Suppressor macrophage (primary cell): ENCODE measurements around the gene PCBP3.
"Not testable (repeated sequence)": the region's sequence is repeated elsewhere in the genome, so short reads cannot be mapped to it uniquely, and the experiment has no call there.

Experiments used
- DNase-seq, 4 experiments: peaks; one replicate each; pipeline ENCODE4 v3.0.0-alpha.2; 2020 to 2022

Gene PCBP3

DNA sequence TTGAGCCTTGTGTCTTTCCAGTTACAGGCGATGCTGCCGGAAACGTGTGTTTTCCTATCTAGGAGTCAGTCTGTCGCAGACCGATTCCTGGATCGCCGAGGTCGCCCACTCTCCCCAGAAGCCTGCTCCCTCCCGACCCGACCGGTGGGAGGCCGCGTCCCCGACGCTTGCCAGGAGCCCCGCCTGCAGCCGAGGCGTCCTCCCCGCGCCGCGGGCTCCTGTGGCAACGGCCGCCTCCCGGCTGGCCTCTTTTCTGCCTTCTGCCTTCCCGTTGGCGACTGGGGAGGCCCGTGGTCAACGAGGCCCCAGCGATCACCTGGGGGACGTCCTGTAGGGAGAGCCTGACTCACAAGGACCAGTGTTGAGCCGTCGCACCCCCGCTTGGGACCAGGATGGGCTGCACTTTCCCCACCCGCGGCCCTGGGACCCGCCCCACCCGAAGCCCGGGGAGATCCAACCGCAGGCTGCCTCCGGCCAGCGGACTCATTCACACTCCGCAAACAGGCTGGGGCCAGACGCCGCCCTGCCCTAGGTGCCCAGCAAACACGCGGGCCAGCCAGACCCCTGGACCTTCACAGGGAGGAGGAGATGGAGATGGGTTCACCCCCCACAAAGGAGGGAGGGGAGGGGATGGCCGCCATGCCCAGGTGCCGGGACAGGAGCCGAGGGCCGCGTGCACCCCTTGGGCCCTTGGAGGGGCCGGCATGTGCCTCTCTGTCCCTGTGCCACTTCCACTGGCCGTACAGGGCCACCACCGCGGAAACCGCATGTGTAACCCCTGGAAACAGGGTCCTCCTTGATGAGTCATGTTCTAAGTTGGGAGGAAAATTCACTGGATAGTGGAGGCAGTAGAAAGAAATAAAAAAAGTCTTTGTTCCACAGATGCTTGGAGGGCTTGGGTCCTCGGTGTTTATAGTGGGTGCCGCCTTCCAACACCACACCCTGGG, 330.8 kb downstream of the PCBP3 start:
- peak in 3 of 4 experiments; percentile 31 to 47 (median 34) for DNase-seq

DNA sequence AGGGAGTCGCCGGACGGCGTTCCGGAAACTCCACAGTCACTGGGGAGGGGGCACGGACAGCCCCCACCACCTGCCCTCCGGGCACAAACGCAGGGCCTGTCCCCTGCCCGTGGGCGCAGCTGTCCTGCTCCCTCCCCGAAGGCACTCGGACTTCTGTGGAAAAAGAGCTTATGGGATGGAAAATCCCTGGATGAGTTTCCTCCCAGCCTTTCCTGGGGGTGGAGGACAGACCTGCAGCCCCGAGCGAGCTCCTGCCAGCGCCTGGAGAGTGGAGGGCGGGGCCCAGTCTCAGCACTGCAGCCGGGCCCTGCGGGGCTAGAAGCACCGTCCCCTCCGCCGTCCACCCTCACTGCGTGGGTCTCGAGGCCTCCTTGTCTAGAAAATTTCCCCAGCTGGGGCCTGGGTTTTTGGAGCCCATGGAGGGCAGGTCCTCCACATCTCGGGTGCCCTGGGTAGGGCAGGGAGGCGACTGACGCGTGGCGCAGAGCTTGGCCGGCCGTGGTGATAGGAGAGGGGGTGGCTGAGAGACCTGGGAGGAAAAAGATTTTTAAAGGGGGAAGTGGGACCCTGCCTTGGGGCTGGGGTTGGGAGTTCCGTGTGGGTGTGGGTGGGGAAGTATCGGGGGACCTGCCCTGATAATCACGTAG, 331.6 kb downstream of the PCBP3 start:
- peak in 1 of 4 experiments; percentile 9 for DNase-seq

DNA sequence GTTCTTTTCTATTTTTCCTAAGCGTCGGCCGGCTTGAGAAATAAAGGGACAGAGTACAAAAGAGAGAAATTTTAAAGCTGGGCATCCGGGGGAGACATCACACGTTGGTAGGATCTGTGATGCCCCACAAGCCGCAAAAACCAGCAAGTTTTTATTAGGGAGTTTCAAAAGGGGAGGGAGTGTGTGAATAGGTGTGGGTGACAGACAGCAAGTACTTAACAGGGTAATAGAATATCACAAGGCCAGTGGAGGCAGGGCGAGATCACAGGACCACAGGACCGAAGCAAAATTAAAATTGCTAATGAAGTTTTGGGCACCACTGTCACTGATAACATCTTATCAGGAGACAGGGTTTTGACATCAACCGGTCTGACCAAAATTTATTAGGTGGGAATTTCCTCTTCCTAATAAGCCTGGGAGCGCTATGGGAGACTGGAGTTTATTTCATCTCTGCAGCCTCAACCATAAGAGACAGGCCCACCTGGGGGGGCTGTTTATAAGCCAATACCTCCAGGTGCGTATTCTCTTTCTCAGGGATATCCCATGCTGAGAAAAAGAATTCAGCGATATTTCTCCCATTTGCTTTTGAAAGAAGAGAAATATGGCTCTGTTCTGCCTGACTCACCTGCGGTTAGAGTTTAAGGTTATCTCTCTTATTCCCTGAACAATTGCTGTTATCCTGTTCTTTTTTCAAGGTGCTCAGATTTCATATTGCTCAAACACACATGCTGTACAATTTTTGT, 332.3 kb downstream of the PCBP3 start:
- DNase-seq, result not testable (repeated sequence)

DNA sequence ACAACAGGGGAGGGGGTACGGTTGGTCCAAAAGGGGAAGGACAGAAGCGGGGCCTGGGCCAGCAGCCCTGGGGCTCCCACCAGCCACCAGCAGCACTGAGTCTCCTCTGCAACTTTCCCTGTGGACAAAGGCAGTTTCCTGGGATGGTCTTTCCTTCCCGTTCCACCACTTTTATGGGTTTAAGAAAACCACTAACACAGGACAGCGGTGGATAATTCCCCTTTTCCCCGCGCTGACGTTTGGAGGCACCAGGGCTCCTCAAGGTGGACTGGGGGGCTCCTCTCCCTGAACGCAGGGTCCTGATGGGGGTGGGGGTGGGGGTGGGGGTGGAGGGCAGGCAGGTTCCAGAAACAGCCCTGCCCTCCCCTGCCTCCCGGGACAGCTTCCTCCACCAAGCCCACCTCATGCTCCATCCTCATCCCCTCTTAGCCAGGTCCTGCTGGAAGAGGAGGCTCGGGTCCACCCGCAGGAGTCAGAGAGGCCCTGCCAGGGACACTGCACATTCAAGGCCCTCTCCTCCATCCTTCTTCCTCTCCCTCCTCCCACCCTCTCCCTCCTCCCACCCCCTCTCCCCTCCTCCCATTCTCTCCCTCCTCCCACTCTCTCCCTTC, 333.3 kb downstream of the PCBP3 start:
- no peak for DNase-seq

DNA sequence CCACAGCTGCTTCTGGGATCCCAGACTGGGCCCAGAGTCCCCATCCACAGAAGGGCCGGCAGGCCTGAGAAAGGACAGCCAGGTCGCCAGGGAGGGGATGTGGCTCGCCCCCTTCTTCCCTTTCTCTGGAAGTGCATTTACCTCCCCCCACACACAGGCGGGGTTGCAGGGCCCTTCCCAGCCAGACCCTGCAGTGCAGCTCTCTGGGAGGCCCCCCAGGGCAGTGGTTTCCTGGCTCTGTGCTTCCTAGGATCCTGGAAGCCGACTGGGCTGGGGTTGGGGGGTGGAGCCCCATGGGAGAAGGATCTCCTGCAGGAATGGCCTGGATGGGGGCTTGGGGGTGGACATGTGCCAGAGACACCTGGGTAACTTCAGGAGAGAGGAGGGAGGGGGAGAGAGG, 333.9 kb downstream of the PCBP3 start:
- DNase-seq, result no peak

DNA sequence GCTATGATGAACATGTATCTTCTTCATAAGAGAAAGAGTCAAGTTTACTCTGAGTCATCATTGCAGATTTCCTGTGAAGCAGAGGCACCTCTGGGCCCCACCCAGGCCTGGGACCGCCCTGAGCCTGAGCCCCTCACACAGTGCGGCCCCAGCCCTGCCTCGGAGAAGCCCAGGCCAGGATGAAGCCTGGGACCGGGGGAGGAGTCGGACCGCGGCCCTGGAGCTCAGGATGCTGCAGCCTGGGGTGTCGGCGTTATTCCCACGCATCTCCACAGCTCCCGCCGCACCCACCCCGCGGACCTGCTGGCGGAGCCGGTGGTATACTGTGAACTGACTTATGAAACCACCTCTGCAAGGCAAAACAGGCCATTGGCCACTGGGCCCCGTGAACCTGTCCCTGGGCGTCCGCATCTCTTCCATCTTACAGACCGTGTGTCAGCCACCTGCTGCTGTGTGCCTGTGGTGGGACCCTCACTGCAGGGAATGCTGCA, 335.7 kb downstream of the PCBP3 start:
- no peak for DNase-seq

DNA sequence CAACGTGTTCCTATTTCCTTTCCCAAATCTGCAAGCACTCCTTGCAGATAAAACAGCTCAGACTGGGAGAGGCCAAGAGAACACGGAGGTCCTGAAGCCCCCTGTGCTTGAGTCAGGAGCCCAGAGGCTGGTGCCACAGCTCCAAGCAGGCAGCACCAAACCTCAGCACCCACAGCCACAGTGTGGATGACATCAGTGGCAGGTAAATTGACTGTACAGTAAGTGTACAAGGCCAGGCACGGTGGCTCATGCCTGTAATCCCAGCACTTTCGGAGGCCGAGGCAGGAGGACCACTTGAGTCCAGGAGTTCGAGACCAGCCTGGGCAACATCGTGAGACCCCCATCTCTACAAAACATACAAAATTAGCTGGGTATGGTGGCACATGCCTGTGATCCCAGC, 336.1 kb downstream of the PCBP3 start:
- no peak for DNase-seq

DNA sequence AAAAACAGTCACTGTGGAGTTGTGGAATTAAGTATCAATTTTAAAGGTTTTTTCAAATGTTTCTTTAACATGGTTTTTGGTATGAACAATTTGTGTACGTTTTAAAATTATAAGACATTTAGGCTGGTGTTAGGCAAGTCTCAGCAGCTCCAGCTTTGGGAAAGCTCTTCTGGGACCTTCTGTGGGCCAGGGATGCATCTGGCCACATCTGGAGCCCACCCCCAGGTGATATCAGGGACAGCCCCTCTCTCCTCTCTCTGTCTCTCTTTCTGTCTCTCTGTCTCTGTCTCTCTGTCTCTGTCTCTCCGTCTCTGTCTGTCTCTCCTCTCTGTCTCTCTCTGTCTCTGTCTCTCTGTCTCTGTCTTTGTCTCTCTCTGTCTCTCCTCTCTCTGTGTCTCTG, 336.7 kb downstream of the PCBP3 start:
- no peak for DNase-seq

DNA sequence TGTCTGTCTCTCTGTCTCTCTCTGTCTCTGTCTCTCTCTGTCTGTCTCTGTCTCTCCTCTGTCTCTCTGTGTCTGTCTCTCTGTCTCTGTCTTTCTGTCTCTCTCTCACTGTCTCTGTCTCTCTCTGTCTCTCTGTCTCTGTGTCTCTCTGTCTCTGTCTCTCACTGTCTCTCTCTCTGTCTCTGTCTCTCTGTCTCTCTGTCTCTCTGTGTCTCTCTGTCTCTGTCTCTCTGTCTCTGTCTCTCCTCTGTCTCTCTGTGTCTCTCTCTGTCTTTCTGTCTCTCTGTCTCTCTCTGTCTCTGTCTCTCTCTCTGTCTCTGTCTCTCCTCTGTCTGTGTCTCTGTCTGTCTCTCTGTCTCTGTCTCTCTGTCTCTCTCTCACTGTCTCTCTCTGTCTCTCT, 337.2 kb downstream of the PCBP3 start:
- DNase-seq, result no peak

DNA sequence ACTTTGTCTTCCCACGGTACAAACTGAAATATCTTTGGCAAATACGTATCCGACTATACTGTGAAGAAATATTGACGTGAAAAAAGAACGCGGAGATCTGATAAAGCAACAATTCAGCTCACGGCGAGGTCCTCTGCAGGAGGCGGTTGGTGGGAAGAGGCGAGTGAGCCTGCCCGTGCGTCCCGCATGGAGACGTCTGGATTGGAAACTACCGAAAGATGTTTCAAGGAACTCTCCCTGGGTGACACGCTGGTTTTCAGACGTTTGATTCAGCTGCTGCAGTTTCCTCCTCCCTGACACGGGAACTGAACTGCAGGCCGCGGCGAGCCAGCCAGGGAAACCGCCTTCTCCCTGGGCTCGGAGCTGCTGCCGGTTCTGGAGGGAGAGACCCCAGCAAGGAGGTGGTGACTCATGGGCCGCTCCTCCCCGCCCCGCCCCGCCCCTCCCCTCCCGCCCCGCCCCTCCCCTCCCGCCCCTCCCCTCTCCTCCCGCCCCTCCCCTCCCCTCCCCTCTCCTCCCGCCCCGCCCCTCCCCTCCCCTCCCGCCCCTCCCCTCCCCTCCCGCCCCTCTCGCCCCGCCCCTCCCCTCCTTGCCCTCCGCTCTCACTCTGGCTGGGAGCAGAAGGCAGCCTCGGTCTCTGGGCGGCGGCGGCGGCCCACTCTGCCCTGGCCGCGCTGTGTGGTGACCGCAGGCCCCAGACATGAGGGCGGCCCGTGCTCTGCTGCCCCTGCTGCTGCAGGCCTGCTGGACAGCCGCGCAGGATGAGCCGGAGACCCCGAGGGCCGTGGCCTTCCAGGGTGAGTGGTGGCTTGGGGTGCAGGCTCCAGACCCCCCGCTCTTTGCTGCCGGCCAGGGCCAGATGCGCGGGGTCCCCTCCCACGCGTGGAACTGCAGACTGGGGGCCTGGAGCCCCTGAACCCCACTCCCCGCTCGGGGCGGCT, 337.9 kb downstream of the PCBP3 start, which contains the start of gene COL6A1:
COL6A1 (plus strand) TSS at position 620 of the 941 bp plus-strand sequence; CDS start at position 701, 81 bp downstream.
- peak; percentile 74 to 84 (median 77) for DNase-seq

DNA sequence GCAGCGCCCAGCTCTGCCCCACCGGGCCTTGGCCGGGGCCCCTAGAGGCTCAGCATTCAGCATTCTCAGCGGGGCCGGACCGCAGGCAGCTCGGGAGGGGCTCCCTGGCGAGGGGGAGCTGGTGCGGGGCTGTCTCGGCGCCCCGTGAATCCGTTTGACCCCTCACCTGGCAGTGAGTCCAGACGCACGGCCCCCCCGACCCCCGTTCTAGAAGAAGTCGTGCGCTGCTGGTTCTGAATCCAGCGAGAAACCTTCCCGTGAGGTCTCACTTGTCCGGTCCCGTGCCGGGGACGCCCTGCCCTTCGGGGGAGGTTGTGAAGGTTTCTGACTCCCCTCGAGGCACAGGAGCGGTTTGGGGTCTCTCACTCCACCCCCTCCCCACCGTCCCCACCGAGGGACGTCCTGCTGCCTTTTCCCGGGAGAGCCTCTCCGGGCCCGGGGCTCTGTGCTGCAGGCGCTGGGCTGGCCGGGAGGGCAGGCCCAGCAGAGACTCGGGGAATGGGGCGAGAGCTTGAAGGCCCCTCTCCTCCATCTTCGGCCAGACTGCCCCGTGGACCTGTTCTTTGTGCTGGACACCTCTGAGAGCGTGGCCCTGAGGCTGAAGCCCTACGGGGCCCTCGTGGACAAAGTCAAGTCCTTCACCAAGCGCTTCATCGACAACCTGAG, 338.7 kb downstream of the PCBP3 start:
- peak in 2 of 4 experiments; percentile 14 to 15 for DNase-seq

DNA sequence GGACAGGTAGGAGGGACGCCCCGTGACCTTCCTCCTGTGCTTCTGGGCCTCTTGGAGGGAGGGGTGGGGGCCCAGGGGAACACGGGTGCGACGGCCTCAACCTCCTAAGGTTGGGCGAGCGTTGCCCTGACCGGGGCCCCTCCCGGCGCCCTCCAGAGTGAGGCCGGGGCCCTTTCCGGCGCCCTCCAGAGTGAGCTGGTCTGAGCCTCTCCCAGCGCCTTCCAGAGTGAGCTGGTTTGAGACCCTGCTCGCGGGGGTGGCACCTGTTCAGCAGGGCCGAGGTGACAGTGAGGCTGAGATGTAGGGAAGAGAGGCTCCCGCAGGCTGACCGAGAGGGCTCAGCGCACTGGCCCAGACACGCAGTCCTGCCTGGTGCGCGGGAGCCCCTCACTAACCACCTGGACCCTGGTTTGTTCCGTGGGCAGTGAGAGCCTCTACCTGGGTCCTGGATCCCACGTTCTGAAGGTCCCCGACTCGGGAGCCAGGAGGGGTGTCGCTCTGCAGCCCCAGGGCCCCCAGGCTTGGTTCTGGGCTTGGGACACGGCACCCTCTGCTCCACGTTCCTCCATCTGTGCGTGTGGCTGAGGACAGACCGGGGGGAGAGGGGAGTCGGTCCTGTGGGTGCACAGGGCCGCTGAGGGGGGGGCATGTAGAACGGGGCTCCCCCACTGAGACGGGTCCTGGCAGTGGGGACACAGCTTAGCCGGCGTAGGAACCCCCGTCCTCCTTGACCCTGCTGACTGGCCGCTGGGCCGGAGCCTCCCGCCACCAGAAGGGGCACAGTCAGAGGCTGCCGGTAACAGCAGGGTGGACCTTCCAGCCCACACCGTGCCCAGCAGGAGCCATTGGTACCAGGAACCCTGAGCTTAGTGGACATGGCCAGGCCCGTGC, 339.5 kb downstream of the PCBP3 start:
- no peak for DNase-seq

DNA sequence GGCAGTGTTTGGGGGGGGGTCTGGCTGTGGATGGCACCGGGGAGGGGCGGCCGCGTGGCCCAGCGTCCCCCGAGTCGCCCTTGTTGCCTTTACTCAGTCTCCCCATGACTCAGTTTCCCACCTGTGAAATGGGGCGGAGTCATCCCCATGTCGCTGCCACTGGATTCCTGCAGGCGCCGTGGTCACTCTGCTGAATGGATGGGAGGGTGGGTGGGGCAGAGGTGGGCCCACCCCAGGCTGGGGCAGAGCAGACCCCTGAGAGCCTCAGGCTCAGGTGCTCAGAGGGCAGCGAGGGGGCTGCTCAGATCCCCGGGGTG, 340.1 kb downstream of the PCBP3 start:
- DNase-seq, result no peak

DNA sequence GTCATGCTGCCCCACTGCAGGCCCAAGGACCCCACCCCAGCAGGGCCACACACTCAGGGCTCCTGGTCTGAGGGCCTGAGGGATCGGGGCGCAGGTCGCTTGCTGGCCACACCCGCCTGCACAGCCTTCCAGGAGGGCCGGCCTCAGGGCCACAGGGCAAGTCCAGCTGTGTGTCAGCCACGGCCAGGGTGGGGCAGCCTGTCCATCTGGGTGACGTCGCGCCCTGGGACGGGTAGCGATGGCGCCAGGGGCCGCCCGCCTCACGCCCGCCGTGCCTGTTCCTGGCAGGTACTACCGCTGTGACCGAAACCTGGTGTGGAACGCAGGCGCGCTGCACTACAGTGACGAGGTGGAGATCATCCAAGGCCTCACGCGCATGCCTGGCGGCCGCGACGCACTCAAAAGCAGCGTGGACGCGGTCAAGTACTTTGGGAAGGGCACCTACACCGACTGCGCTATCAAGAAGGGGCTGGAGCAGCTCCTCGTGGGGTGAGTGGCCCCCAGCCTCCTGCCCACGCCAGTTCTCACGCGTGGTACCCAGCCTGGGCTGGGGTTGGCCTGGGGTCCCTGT, 340.5 kb downstream of the PCBP3 start:
- no peak for DNase-seq

DNA sequence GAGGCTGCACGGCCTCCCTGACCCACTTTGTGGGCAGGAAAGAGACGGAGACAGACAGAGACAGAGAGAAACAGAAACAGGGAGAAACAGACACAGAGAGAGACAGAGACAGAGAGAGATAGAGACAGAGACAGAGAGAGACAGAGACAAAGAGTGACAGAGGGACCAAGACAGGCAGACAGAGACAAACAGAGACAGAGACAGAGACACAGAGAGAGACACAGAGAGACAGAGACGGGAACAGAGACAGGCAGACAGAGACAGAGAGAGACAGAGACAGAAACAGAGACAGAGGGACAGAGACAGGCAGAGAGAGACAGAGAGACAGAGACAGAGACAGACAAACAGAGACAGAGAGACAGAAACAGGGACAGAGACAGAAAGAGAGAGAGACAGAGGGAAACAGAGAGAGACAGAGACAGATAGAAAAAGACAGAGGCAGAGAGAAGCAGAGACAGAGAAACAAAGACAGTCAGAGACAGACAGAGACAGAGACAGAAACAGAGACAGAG, 341.1 kb downstream of the PCBP3 start:
- no peak for DNase-seq

DNA sequence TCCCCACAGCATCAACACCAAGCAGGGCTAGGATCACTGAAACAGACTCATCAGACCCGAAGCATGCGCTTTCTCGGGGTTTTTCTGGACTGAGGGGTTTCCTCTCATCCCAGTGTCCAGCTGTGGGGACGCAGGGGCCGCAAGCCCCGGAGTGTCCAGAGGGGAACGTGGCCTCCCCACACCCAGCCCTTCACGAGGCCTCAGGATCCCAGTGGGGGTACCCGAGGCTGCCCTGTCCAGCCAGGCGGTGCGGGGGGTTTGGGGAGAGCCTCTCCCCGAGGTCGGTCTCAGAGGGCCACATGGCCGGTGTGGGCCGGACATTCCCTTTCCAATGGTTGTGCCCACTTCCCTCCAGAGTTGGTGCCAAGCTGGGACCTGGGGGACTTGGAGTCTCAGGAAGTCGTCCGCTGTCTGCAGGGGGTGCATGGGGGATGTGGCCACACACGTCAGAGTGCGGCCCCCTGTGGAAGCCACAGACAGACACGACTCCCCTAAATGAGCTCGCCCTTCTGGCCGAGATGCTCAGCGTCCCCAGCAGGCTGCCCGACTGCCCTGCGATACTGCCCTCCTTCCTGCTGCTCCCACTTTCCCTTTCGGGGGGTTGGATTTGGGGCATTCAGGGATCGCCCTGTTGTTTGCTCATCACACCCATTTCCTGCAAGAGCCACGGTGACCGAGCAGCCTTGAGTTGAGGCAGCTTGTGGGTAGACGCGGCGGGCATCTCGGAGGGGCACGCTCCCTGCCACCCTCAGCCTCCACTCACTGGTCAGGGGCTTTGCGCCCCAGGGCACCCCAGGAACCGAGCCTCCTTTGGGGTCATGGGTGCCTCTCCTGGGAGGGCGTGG, 342.2 kb downstream of the PCBP3 start:
- no peak for DNase-seq

DNA sequence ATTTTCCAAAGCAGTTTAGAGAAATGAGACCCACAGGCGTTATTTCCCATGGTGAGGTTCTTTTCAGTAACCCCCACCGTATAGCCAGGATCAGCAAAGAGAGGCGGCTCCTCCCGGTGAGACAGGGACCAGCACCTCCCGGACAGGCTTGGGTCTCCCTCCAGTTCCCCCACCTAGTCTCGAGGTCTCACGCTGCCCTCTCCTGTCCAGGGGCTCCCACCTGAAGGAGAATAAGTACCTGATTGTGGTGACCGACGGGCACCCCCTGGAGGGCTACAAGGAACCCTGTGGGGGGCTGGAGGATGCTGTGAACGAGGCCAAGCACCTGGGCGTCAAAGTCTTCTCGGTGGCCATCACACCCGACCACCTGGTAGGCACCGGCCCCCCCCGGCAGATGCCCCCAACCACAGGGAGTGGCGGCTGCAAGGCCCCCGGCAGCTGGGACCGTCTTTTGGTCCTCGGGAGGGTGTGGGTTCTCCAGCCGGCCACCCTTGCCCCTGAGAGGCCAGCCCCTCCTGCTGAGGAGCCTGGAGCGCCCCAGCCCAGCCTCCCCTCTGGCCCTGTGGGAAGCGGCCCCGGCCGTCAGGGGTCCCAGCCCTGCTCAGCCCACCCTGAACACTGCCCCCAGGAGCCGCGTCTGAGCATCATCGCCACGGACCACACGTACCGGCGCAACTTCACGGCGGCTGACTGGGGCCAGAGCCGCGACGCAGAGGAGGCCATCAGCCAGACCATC, 343.0 kb downstream of the PCBP3 start:
- DNase-seq, result no peak
